Activated naive CD4-positive, alpha-beta T cell treated with anti-CD3 and anti-CD28 coated beads for 36 hours (primary cell): ENCODE results near the gene SPRING1. TPM values are rescaled to one million over a fixed set of nuclear protein-coding genes. Genes with fewer than 3 reads are reported as not detected.
A peak's percentile ranks its signal among the peaks of the same experiment; 100 is the strongest.

ENCODE experiments used
- CTCF ChIA-PET: fragments of 350-600 bp; sonication (Branson Sonifier 250); formaldehyde crosslinking; loops from one replicate; lab custom pipeline; 2021; ENCODE audit warnings: antibody characterized with exemption; lab: Charles Lee
- DNase-seq: peaks from one replicate; pipeline ENCODE4 v3.0.0-alpha.2; 2020
- H3K27ac Mint-ChIP-seq: one replicate; pipeline ENCODE4 v1.8.0; 2021; ENCODE audit warnings: mild to moderate bottlenecking, mixed read lengths
- H3K27me3 Mint-ChIP-seq: one replicate; pipeline ENCODE4 v1.8.0; 2021; ENCODE audit warnings: low read depth, mixed read lengths
- H3K36me3 Mint-ChIP-seq: one replicate; pipeline ENCODE4 v1.8.0; 2021; ENCODE audit warnings: low read depth, mixed read lengths
- H3K4me1 Mint-ChIP-seq: one replicate; pipeline ENCODE4 v1.8.0; 2021; ENCODE audit warnings: low read depth, mixed read lengths
- H3K4me3 Mint-ChIP-seq: one replicate; pipeline ENCODE4 v1.8.0; 2021; ENCODE audit warnings: mild to moderate bottlenecking, moderate library complexity, mixed read lengths
- H3K9me3 Mint-ChIP-seq: one replicate; pipeline ENCODE4 v1.8.0; 2021; ENCODE audit warnings: mixed read lengths
- intact Hi-C: fragments of 100-400 bp; cut with micrococcal nuclease; formaldehyde crosslinking; loops from one replicate; pipeline ENCODE4 v1.15.1; 2023
- total RNA-seq, 2 experiments: library from RNA; stranded (reverse); gene quantifications; one replicate each; pipeline ENCODE4 v1.2.3, GENCODE V29; 2021

SPRING1 gene
- total RNA-seq, 2 experiments from 2014 or later = 14.8 to 16.9 TPM

DNA sequence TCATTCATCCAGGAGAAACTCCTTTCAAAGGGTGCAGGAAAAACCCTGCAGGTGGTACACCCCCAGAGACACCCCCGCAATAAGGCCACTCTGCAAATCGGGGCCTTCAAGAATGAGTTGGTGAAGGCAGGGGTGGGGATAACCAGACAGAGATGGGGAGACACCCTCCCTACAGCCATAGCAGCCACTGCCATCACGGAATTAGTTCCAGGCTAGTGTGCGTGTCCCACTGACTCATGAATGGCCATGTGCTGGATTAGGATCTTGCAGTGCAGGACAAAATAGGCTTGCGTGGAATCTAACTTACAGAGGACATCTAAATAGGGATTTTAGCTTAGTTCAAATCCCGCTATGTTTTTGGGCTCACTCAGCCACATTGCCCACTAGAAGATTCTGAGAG, 37.8 kb downstream of the SPRING1 start:
- Mint-ChIP-seq H3K36me3 (no peaks in the 10 kb centered on the region), H3K4me1 (peaks cover 3% of the 10 kb centered on the region), H3K4me3 (no peak overlapping the region), H3K27me3 (peaks cover 10% of the 10 kb centered on the region), H3K27ac (no peak overlapping the region), H3K9me3 (no peaks in the 10 kb centered on the region)
- DNase-seq = no peak
- intact Hi-C loops = loop anchor here (5.0 kb wide), 2 partner anchors 432 to 1137 kb away; no protein-coding TSS in a partner anchor
- CTCF ChIA-PET = interaction anchor here (0.7 to 3.5 kb wide), 3 partner anchors 9 to 182 kb away, joined by 3 to 14 read pairs (median 3); no protein-coding TSS in a partner anchor

DNA sequence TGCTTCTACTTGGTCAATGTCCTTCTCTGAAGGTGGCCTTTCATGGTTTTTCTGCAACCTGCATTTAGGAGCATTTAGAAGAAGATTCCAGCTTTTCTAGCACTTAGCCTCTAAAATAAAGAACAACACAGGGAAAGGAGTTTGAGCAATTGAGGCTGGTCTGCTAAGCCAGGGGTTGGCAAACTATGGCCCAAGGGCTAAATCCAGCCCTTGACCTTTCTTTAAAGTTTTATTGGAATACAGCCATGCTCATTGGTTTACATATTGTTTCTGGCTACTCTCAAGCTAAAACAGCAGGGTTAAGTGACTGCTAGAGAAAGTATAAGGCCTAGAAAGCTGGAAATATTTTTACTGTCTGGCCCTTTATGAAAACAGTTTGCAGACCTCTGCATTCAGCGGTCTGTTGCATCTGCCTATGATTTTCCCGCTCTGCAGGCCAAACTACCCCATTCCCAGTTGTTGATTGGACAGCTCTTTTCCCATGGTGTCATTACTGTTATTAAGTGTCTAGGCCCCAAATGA, 39.3 kb downstream of the SPRING1 start:
- Mint-ChIP-seq H3K27ac (no peak overlapping the region), H3K4me1 (peaks cover 7% of the 10 kb centered on the region), H3K4me3 (no peak overlapping the region), H3K9me3 (no peaks in the 10 kb centered on the region), H3K36me3 (no peaks in the 10 kb centered on the region), H3K27me3 (peaks cover 22% of the 10 kb centered on the region)
- intact Hi-C loops = no loop called here
- CTCF ChIA-PET = interaction anchor here (0.6 to 3.5 kb wide), 4 partner anchors 10 to 1952 kb away, joined by 3 to 14 read pairs (median 4); no protein-coding TSS in a partner anchor
- no peak for DNase-seq

DNA sequence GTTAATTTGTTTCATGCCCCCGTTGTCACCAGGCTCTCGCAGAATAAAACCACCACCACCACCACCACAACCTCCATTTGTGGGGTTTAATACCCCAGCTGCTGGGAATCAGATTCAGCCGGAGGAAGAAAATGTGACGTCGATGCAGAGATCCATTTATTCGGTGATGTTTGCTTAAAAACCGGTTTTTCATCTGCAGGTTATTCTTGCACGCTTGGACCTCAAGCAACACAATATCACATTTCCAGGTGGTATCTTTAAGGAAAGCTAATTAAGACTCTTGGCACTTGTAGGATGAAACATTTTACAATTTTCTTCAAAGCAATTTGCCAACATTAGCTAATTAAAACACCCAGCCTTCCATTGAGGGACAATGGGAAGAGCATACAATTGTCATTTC, 39.8 kb downstream of the SPRING1 start:
- no peak overlapping the region for H3K27ac Mint-ChIP-seq
- H3K27me3 Mint-ChIP-seq = peaks cover 26% of the 10 kb centered on the region
- no peaks in the 10 kb centered on the region for H3K9me3 Mint-ChIP-seq
- CTCF ChIA-PET = interaction anchor here (0.7 to 3.5 kb wide), 3 partner anchors 11 to 423 kb away, joined by 3 to 14 read pairs (median 3); no protein-coding TSS in a partner anchor
- no peaks in the 10 kb centered on the region for H3K36me3 Mint-ChIP-seq
- H3K4me1 Mint-ChIP-seq = peaks cover 8% of the 10 kb centered on the region
- DNase-seq = no peak
- intact Hi-C loops = no loop called here
- H3K4me3 Mint-ChIP-seq = no peak overlapping the region

DNA sequence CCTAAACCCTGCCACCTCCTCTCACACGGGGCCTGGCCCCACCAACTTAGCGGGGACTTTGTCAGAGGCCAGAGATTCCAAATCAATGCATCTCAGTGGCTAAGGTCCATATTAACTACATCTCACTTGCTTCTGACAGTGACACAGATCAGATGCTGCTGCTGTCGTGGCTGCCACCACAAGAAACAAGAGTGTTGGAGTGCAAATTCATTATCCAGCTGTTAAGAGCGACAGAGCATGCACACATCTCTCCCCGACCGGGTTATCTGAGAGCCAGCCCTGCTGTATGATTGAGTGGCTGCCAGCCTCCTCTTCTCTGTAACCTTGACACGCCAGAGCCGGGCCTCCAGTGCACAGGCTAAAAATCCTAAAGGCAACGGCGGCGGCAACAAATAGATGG, 40.2 kb downstream of the SPRING1 start:
- H3K9me3 Mint-ChIP-seq = no peaks in the 10 kb centered on the region
- DNase-seq = no peak
- CTCF ChIA-PET = interaction anchor here (0.6 to 1.0 kb wide), 4 partner anchors 11 to 423 kb away, joined by 3 read pairs; no protein-coding TSS in a partner anchor
- intact Hi-C loops = no loop called here
- no peak overlapping the region for H3K27ac Mint-ChIP-seq
- H3K36me3 Mint-ChIP-seq = no peaks in the 10 kb centered on the region
- H3K4me1 Mint-ChIP-seq = peaks cover 8% of the 10 kb centered on the region
- peaks cover 29% of the 10 kb centered on the region for H3K27me3 Mint-ChIP-seq
- H3K4me3 Mint-ChIP-seq = no peak overlapping the region

DNA sequence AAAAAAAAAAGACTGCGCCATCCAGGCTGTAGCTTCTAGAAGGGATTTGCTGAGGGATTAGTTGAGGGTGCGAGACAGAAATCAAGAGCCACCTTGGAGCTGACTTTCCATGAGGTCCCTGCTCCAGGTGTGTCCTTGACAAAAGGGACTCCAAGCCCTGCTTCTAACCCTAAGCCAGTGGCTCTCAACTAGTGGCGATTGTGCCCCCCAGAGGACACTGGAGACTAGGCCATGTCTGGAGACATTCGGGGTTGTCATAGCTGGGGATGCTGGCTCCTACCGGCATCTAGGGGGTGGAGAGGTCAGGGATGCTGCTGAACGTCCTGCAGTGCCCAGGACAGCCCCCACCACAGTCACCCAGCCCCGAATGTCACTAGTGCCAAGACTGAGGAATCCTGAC, 40.6 kb downstream of the SPRING1 start:
- Mint-ChIP-seq H3K4me1 (peaks cover 8% of the 10 kb centered on the region), H3K27me3 (peaks cover 31% of the 10 kb centered on the region), H3K36me3 (no peaks in the 10 kb centered on the region), H3K9me3 (no peaks in the 10 kb centered on the region), H3K27ac (no peak overlapping the region), H3K4me3 (no peak overlapping the region)
- CTCF ChIA-PET = interaction anchor here (0.6 to 1.0 kb wide), 3 partner anchors 11 to 247 kb away, joined by 3 read pairs; no protein-coding TSS in a partner anchor
- intact Hi-C loops = no loop called here
- DNase-seq = peak; percentile 53

DNA sequence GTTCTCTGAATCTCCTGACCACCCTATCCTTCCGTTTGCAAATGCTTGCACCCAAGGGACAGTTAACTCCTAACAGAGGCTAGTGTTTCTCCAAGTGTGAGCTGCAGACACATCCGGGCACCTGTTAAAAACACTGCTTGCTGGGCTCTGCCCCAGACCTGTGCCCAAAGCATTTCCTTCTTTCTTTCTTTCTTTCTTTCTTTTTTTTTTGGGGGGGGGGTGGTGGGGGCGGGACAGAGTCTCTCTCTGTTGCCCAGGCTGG, 42.5 kb downstream of the SPRING1 start:
- no peaks in the 10 kb centered on the region for H3K36me3 Mint-ChIP-seq
- H3K9me3 Mint-ChIP-seq = no peaks in the 10 kb centered on the region
- H3K27me3 Mint-ChIP-seq = peaks cover 32% of the 10 kb centered on the region
- CTCF ChIA-PET = interaction anchor here (0.5 kb wide), 1 partner anchor 696 kb away, joined by 3 read pairs; no protein-coding TSS in a partner anchor
- H3K27ac Mint-ChIP-seq = no peak overlapping the region
- no peak for DNase-seq
- peaks cover 8% of the 10 kb centered on the region for H3K4me1 Mint-ChIP-seq
- H3K4me3 Mint-ChIP-seq = no peak overlapping the region
- intact Hi-C loops = no loop called here

DNA sequence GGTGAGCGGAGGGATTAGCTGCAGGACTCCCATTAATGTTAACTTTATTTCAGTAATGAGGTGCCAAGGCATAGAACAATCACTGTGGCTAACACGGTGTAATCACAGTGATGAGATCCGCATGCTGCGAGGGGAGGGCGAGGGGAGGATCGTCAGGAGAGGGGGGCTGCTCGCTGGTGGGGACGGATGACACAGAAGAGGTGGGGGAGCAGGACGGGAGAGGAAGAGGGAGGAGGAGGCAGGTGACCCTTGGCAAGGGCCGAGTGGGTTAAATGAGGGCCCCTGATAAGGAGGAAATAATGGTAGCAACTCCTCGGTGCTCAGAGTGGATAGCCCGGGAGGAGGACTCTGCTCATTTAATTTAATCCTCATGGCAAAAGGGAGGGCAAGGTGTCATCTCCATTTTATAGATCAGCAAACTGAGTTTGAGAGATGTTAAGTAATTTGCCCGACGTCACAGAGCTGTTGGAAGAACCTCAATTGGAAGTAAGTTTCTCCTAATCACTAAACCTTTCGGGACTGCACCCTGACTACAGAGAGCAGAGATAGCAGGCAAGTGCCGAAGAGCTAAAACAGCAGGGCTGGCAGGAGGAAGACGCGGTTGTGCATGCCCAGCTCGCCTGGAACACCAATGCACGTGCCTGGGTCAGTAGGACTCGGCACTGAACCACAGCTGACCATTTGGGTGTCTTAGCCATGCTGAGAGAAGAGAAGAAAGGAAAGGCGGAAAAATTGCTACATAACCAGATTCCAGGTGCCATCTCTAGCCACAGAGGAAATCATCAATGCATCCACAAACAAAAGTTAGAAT, 43.0 kb downstream of the SPRING1 start:
- Mint-ChIP-seq H3K36me3 (no peaks in the 10 kb centered on the region), H3K27ac (no peak overlapping the region), H3K9me3 (no peaks in the 10 kb centered on the region), H3K27me3 (peaks cover 36% of the 10 kb centered on the region), H3K4me3 (no peak overlapping the region), H3K4me1 (peaks cover 8% of the 10 kb centered on the region)
- intact Hi-C loops = no loop called here
- DNase-seq = no peak
- CTCF ChIA-PET = interaction anchor here (0.5 kb wide), 1 partner anchor 695 kb away, joined by 3 read pairs; no protein-coding TSS in a partner anchor

DNA sequence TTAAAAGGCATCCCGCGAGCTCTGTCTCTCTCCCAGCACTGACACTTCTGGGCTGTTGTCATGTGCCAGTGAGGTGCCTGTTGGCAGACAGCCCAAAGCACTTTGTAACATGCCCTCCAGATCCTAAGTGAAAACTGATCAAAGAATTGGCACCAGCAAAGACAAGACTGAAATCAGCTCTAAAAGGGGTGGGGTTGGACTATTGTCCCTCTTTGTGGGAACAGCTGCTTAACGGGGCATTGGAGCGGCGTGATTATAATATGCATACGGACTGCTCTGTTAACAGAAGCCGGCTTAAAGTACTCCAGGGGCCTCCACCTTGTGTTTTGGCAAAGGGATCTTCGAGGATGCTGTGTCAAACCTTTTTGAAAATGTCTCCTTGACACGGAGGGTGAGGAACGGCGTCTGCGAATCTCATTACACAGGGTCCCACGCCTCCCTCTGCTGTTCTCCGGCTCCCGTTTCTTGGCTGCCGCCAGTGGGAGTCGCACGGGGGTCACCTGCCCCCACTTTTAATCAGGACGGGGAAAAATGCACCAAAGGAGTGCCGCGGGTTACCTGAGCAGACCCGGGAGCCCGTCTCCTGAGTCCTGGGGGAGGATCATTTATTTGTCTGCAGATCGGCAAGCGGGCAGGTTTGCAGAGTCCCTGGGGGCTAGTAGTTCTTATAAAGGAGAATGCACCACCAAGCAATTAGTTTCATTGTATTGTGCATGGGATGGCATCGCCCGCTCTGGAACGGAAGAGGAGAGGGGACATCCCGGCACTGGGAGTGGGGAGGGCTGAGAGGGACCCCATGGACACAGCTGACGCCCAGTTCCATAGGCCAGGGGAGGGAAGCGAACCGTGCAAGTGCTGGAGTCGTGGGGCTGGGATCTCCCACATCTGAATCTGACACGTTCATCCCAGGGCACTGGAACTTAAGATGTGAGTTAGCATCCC, 44.3 kb downstream of the SPRING1 start:
- Mint-ChIP-seq H3K9me3 (no peaks in the 10 kb centered on the region), H3K4me1 (peaks cover 8% of the 10 kb centered on the region), H3K27me3 (peaks cover 40% of the 10 kb centered on the region), H3K4me3 (no peak overlapping the region), H3K36me3 (no peaks in the 10 kb centered on the region), H3K27ac (no peak overlapping the region)
- intact Hi-C loops = no loop called here
- no peak for DNase-seq
- CTCF ChIA-PET = interaction anchor here (1.0 kb wide), 1 partner anchor 16 kb away, joined by 3 read pairs; no protein-coding TSS in a partner anchor

DNA sequence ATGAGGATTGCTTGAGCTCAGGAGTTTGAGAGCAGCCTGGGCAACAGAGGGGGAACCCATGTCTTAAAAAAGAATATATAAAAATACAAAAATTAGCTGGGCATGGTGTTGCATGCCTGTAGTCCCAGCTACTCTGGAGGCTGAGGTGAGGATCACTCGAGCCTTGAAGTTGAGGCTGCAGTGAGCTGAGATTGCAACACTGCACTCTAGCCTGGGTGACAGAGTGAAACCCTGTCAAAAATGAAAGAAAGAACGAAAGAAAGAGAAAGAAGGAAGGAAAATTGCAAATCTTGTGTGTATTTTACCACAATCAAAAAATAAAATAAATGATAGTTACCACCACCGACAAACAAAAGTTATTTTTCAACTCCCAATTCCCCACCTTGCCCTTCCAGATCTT, 45.3 kb downstream of the SPRING1 start:
- Mint-ChIP-seq H3K4me1 (peaks cover 8% of the 10 kb centered on the region), H3K9me3 (no peaks in the 10 kb centered on the region), H3K4me3 (no peak overlapping the region), H3K27me3 (peaks cover 40% of the 10 kb centered on the region), H3K36me3 (no peaks in the 10 kb centered on the region), H3K27ac (no peak overlapping the region)
- intact Hi-C loops = no loop called here
- DNase-seq = no peak
- CTCF ChIA-PET = no interaction called here

DNA sequence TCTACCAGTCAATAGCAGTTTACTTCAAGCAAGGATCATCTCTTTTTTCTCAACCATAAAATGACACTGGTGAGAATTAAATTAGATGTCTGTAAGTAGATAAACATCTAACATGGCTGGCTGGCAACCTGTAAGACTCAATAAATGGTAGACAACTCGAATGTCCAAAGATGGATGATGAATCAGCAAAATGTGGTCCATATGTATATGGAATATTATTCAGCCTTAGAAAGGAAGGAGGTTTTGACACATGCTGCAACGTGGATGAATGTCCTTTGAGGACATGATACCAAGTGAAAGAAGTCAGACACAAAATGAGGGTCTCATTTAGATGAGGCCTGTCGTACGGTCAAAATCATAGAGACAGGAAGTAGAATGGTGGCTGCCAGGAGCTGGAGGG, 46.2 kb downstream of the SPRING1 start:
- Mint-ChIP-seq H3K27me3 (peaks cover 40% of the 10 kb centered on the region), H3K9me3 (no peaks in the 10 kb centered on the region), H3K27ac (no peak overlapping the region), H3K36me3 (peaks cover 1% of the 10 kb centered on the region), H3K4me3 (no peak overlapping the region), H3K4me1 (peaks cover 8% of the 10 kb centered on the region)
- CTCF ChIA-PET = interaction anchor here (0.6 to 1.4 kb wide), 2 partner anchors 18 to 21 kb away, joined by 3 to 4 read pairs; no protein-coding TSS in a partner anchor
- DNase-seq = no peak
- intact Hi-C loops = no loop called here

DNA sequence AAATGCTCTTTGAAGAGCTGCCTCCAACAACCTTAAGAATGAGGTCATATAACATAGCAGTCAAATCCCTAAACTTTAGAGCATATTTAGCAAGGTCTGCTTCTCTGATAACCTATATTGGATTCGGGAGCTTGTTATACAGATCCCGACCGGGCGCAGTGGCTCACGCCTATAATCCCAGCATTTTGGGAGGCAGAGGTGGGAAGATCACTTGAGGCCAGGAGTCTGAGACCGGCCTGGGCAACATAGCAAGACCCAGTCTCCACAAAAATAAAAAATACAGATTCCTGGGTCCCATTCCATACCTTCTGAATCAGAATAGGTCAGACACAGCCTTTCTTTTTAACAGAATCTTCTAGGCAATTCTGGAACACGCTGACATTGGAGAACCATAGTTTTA, 46.7 kb downstream of the SPRING1 start:
- CTCF ChIA-PET = interaction anchor here (0.6 to 1.4 kb wide), 3 partner anchors 12 to 246 kb away, joined by 4 to 6 read pairs (median 4); no protein-coding TSS in a partner anchor
- no peak for DNase-seq
- H3K27me3 Mint-ChIP-seq = peaks cover 37% of the 10 kb centered on the region
- H3K9me3 Mint-ChIP-seq = no peaks in the 10 kb centered on the region
- intact Hi-C loops = no loop called here
- H3K4me1 Mint-ChIP-seq = peaks cover 8% of the 10 kb centered on the region
- no peak overlapping the region for H3K4me3 Mint-ChIP-seq
- peaks cover 1% of the 10 kb centered on the region for H3K36me3 Mint-ChIP-seq
- no peak overlapping the region for H3K27ac Mint-ChIP-seq
